AG04449 (cell line): Measurements from ENCODE around the gene TAS2R3.

Source experiments
- CTCF ChIA-PET: fragments of 350-600 bp; formaldehyde crosslinking; extraction: SDS; loops from one replicate; lab custom pipeline; 2021; ENCODE audit warnings: antibody characterized with exemption; lab: Yijun Ruan, JAX
- POLR2A ChIA-PET: fragments of 400-600, 350-600 bp; formaldehyde crosslinking; extraction: SDS; loops from one replicate; lab custom pipeline; 2020; ENCODE audit warnings: antibody characterized with exemption, inconsistent platforms; lab: Yijun Ruan, JAX
- DNase-seq: peaks from one replicate; pipeline ENCODE4 v3.0.0-alpha.2; 2010; ENCODE audit warnings: low read depth, low spot score
- H3K4me3 ChIP-seq: 2 replicates; pipeline ENCODE4 v1.5.1; 2011; ENCODE audit warnings: low read depth, mild to moderate bottlenecking, control low read depth, low read length
- TF ChIP-seq, protein P1 (sequence below): IDR thresholded peaks from one replicate; pipeline ENCODE4 v1.5.1; 2011; ENCODE audit warnings: mild to moderate bottlenecking, moderate library complexity, low read length, control low read depth, inconsistent platforms; ENCODE audit not compliant: insufficient read depth; ENCODE audit errors: missing control alignments

TAS2R3 gene

DNA sequence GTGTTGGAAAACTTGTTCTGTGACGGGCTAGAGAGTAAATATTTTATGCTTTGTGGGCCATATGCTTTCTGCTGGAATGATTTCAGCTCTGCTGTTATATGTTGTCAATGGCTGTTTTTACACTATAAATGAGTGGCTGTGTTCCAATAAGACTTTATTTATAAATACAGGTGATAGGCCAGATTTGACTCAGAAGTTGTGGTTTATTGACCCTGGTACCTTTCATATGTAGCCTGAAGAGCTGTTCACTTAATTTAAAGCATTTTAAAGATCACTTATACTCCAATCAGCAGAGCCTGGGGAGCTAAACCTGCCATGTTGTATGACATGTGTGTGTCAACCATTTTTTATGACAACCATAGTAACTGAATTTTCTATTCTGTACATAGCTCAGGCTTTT is 34.9 kb upstream of the TAS2R3 start:
- TF ChIP-seq, protein P1, sequence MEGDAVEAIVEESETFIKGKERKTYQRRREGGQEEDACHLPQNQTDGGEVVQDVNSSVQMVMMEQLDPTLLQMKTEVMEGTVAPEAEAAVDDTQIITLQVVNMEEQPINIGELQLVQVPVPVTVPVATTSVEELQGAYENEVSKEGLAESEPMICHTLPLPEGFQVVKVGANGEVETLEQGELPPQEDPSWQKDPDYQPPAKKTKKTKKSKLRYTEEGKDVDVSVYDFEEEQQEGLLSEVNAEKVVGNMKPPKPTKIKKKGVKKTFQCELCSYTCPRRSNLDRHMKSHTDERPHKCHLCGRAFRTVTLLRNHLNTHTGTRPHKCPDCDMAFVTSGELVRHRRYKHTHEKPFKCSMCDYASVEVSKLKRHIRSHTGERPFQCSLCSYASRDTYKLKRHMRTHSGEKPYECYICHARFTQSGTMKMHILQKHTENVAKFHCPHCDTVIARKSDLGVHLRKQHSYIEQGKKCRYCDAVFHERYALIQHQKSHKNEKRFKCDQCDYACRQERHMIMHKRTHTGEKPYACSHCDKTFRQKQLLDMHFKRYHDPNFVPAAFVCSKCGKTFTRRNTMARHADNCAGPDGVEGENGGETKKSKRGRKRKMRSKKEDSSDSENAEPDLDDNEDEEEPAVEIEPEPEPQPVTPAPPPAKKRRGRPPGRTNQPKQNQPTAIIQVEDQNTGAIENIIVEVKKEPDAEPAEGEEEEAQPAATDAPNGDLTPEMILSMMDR = no peak
- POLR2A ChIA-PET = no interaction called here
- CTCF ChIA-PET = interaction anchor here (5.4 kb wide), 1 partner anchor 9 kb away, joined by 43 read pairs; the partner anchor contains the start of gene SSBP1
- DNase-seq = no peak
- no peak overlapping the region for H3K4me3 ChIP-seq

DNA sequence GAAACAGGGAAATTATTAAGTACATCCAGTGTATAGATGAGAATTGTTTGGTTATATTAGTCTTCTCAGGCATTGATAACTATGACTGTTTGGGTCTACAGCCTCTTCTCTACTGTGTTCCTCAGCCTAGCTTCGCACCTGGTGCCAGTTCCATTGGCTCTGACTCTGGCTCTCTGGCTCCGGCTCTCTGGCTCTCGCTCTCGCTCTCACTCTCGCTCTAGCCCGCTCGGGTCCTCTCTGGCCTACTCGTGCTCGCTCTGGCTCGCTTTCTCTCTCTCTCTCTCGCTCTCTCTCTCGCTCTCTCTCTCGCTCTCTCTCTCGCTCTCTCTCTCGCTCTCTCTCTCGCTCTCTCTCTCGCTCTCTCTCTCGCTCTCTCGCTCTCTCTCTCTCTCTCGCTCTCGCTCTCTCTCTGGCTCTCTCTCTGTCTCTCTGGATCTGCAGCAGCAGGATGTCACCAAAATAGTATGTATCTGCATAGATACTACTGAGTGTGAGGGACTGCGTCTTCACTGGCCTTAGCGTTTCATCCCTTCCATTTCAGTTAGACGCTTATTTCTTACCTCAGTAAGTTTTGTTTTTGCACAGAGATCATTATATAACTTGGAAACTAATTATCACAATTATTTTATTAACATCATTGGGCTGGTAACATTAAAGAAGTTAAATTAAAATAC is 32.3 kb upstream of the TAS2R3 start:
- POLR2A ChIA-PET = no interaction called here

DNA sequence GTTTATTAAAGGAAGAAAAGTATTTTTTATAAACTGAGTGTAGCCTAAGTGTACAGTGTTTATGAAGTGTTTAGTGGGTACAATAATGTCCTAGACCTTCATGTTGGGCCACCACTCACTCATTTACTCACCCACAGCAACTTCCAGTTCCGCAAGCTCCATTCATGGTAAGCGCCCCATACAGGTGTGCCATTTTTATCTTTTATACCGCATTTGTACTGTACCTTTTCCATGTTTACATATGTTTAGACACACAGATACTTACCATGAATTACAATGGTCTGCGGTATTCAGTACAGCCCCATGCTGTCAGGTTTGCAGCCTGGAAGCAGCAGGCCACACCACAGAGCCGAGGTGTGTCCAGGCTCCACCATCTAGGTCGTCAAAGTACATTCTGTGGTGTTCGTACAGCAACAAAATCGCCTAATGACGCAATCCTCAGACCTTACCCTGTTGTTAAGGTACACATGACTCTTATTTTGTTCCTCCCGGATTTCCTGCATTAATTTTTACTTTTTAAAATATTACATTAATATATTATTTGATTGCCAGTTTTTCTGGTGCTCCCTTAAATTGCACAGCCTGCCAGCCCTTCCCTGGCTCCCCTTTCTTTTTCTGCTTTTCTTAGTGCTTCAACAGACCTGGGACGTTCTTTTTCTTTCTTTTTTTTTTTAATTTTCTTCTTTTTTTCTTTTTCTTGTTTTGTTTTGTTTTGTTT is 26.6 kb upstream of the TAS2R3 start:
- ChIA-PET CTCF (interaction anchor here (0.7 to 5.3 kb wide), 22 partner anchors 9 to 722 kb away, joined by 3 to 43 read pairs (median 6); partner anchors contain the start of genes DENND11 and MRPS33), POLR2A (no interaction called here)
- H3K4me3 ChIP-seq = peak overlapping the region; percentile 67
- TF ChIP-seq, protein P1 = no peak
- DNase-seq = no peak

More for the DNA sequence above, 32.3 kb upstream of the TAS2R3 start:
- TF ChIP-seq, protein P1 = no peak
- CTCF ChIA-PET = no interaction called here
- DNase-seq = no peak
- H3K4me3 ChIP-seq = no peak overlapping the region

DNA sequence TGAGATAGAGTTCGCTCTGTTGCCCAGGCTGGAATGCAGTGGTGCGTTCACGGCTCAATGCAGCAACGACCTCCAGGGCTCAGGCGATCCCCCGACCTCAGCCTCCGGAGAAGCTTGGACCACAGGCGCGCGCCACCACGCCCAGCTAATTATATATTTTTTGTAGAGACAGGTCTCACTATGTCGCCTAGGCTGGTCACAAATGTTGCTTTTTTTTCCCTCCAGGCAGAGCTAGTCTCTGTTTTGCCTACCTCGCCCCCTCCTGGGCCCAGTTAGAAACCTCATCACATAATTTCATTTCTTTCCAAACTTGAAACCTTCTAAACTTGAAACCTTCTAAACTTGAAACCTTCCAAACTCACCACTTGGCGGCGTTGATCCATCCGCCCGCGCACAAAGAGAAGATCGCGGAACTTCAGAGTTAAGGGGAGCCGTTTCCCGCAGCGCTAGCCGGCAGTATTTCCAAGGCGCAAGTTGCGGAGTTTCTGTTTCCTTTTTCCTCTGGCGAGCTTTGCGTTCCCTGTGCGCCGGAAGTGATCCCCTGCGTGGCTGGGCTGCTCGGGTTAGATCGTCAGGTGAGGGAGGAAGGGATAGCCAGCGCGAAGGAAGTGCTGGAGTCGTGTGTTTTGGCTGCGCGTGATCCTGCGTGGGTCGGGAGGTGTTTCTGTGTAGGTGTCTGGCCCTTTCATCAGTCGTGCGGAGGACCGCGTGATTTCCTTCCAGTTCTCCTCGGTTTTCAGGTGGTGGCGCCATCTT is 25.9 kb upstream of the TAS2R3 start, which contains the start of gene SSBP1:
Gene SSBP1 (plus strand): TSS at position 523 of the 756 bp plus-strand sequence. CDS start 809 bp downstream, outside the sequence.
- peak; percentile 86 for DNase-seq
- CTCF ChIA-PET = interaction anchor here (0.6 to 5.3 kb wide), 25 partner anchors 9 to 723 kb away, joined by 3 to 43 read pairs (median 6); partner anchors contain the start of genes DENND11, MRPS33 and WEE2
- POLR2A ChIA-PET = no interaction called here
- H3K4me3 ChIP-seq = peak within 1 kb of the TSS; percentile 99
- TF ChIP-seq, protein P1 = peak; percentile 73

DNA sequence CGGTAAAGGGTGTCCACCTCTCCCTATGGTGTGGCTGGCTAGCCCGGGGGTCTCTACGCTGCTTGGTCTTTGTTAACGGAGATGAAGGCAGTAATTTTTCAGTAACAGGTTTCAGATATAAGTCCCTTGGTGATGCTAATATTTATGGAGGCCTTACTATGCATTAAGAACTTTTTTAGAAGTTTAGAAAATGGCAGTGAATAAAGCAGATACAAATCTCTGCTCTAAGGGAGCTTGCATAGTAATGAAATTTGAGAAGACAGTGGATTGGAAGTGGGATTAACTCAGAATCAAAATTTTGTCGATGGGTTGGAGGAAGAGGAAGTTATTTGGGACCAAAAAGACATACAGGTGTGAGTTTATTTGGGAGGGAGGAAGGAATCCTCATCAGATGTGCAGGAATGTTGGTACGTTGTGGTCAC is 25.3 kb upstream of the TAS2R3 start:
- CTCF ChIA-PET = interaction anchor here (0.6 to 5.3 kb wide), 15 partner anchors 9 to 722 kb away, joined by 3 to 43 read pairs (median 9); partner anchors contain the start of genes DENND11 and WEE2
- TF ChIP-seq, protein P1 = no peak
- peak overlapping the region; percentile 99 for H3K4me3 ChIP-seq
- POLR2A ChIA-PET = no interaction called here
- DNase-seq = no peak
